Prostate gland (tissue), 2 donors: Measurements from ENCODE around the gene SIVA1.

Source experiments
- CTCF ChIP-seq, 4 experiments: fragments of 200-600 bp in 2 of 4; fragments of 450-650 bp in 2 of 4; sonication (generic) in 2 of 4; IDR thresholded peaks; 1 replicate in 3 of 4; 2 replicates in 1 of 4; pipeline ENCODE4 v1.5.1; 2016 to 2019; ENCODE audit warnings: antibody characterized with exemption in 4 of 4, mild to moderate bottlenecking in 2 of 4, moderate library complexity in 2 of 4
- POLR2AphosphoS5 ChIP-seq: sonication (generic); formaldehyde crosslinking; IDR thresholded peaks from one replicate; pipeline ENCODE4 v1.6.1; 2017; ENCODE audit warnings: antibody characterized with exemption

GRCh38 chr14:104787736-104788135 lies 34.8 kb downstream of the SIVA1 start:
- TF ChIP-seq POLR2AphosphoS5 = no peak
- no peak for TF ChIP-seq CTCF (IDR thresholded peaks at IDR 0.05)
